GM19193 (cell line): Measurements from ENCODE around the gene RPTOR.

Experiments used
- POLR2A ChIP-seq: IDR thresholded peaks from 4 replicates; pipeline ENCODE4 v1.6.1; 2011; ENCODE audit not compliant: insufficient read depth, insufficient read length; ENCODE audit errors: extremely low read depth

Gene RPTOR

GRCh38 chr17:80981929-80982425 lies 437.3 kb downstream of the RPTOR start:
- no peak for TF ChIP-seq POLR2A

DNA sequence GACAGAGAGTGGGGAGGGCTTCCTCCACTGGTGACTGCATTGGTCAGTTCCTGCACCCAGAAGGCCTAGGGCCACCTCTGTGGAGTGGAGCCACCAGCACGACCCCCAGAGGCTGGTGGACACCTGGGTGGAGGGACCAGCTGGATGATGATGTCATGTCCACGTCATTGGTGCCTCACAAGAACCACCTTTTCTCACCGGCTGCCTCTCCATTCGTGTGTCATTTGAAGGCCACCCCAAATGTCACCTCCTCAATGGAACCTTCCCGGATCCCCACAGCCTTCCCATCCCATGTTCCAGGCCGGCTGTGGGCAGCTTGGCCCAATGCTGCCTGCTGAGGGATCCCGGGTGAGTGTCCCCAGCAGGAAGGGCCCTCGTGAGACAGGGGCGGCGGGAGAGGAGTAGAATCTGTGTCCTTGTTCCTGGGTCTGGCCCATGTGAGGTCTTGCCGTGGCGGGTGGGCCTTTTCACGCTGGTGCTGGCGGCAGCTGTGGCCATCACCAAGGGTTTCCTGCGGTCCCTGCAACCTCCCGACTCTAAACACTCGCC lies 437.9 kb downstream of the RPTOR start:
- TF ChIP-seq POLR2A: no peak

GRCh38 chr17:80983545-80983944 lies 438.9 kb downstream of the RPTOR start:
- no peak for TF ChIP-seq POLR2A

GRCh38 chr17:80984749-80985148 lies 440.1 kb downstream of the RPTOR start:
- TF ChIP-seq POLR2A: no peak

DNA sequence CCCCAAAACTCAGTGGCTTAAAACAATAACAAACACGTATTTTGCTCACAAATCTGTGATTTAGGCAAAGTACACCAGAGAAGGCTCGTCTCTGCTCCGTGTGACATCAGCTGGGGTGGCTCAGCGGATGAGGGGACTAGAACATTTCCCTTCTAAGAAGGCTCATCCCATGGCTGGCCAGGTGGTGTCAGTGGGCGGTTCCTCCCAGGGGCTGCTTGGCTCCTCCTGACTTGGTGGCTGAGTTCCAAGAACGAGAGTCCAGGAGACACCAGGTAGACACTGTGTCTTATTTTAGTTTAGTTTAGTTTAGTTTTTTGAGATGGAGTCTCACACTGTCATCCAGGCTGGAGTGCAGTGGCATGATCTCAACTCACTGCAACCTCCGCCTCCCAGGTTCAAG lies 441.4 kb downstream of the RPTOR start:
- no peak for TF ChIP-seq POLR2A

DNA sequence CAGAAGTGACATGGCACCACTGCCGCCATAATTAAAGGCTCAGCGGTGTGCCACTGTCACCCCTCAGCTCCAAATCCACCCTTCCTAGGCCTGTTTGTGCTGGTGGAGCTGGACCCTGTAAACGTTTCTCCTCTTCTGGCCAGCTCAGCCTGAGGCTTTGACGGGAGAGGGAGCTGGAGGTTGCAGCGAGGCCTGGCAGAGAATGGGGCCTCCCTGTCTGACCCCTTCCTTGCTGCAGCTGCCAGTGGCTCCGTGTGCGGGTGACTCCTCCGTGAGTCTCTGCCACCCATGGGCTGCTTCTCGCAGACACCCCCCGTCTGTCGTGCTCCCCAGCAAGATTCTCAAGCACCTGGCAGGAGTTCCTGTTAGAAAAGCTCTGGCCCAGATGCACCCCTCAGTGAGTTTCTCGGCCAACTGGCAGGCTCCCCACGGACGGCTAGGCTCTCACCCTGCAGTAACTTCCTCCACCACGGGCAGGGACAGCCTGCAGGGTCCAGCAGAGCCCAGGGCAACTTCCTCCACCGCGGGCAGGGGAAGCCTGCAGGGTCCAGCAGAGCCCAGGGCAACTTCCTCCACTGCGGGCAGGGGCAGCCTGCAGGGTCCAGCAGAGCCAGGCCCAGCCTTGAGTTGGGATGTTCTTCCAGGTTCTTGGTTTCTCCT lies 442.3 kb downstream of the RPTOR start:
- TF ChIP-seq POLR2A: no peak

- no peak for TF ChIP-seq POLR2A
These were observed 443.4 kb downstream of the RPTOR start for GRCh38 chr17:80987941-80988461.

DNA sequence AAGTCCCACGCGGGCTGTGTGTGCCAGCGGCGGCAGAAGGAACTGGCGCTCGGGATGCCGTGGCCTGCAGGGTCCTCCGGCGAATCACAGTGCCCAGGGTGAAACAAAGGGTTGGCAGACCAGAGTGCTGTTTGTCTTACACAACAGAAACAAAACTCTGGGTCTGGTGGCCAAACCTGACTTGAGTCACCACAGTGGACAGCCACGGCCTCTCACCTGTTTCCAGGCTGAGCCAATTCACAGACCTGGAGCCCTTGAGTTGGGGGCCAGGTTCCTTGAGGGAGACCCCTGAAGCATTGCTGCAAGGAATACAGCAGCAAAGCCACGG lies 444.9 kb downstream of the RPTOR start:
- TF ChIP-seq POLR2A: no peak

GRCh38 chr17:80990921-80991644 lies 446.4 kb downstream of the RPTOR start:
- no peak for TF ChIP-seq POLR2A

DNA sequence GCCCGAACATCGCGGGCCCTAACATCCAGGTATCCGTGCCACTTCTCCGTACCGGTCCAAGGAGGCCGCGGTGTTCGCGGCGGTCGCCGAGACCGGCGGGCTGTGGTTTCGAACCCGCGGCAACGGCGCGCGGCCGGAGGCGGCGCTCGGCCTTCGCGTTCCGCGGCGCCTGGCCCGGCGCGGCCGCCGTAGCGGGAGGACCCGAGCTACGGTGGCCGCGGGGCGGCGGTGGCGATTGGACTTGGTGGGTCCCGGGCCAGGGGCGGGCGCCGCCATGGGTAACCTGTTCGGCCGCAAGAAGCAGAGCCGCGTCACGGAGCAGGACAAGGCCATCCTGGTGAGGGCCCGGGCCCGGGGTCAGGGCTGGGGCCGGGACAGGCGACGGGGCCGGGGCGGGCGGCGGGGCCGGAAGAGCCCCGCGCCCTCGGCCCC lies 447.0 kb downstream of the RPTOR start, which contains the start of gene CHMP6:
Gene CHMP6, plus strand, starts transcription at position 197 of the 432 bp plus-strand sequence. Its CDS starts 78 bp downstream, at position 275.
- peak; percentile 62 for TF ChIP-seq POLR2A

DNA sequence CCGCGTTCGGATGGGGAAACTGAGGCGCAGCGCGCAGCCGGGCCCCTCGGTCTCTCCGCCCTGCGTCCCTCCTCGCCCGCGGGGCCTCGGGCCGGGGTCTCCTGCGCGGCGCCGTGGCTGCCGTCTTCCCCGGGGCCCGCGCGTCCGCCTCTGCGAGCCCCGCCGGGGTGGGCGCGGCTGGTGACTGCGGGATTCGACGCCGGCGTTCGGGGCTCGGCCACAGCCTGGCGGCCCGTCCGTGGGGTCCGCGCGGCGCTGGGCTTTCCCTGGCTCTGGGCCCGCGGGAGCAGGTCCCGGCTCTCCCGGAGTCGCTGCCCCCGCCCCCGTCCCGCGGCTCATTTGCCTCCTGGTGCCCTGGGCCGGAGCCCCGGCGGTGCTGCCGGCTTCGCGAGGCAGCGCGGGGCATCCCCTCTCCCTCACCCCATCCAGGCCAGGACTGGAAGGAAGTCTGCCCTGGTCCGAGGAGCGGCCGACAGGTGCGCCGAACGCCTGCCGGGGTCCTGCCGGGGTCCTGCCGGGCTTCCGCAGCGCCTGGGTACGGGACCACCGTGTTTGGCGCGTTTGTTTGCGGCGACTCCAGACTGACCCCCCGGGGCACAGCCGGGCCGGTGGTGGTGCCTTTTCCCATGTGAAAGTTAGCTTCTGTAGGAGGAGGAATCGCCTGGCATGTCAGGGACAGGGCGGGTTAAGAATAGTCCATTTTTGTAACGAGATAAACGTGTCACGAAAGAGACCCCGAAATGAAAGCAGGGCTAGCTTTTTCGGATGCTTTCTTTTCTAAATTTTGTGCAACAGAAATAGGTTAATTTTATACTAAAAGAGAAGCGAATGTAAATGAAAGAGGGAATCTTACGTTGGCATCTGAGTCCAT lies 447.7 kb downstream of the RPTOR start:
- TF ChIP-seq POLR2A: no peak

DNA sequence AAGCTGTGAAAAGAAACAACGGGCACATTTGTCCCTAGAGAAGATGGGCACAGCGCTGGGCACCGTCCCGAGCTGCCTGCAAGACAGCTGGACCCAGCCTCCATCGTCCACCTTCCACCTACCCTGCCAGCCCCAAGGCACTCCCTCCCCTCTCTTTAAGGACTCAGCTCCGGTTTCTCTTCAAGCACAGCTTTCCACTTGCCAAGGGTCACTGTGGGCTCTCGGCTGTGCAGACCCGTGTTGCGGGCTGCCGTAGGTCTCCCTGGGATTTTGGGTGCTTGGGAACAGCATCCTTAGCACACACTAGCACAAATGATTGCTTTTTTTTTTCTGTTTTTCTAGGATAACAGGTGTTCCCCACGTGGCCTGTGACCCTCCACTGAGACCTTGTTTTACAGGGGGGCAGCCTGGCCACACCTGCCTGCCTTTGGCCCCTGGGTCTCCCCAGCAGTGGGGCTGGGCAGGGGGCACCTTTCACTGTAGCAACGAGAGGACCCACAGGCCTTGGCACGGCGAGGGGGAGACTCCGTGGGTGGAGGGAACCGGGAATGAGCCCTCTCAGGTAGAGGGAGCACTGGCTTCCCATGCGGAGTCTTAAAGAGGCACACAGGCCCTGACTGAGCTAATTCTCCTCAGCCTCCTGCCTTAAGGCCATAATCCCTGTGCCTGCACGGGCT lies 448.4 kb downstream of the RPTOR start:
- no peak for TF ChIP-seq POLR2A

DNA sequence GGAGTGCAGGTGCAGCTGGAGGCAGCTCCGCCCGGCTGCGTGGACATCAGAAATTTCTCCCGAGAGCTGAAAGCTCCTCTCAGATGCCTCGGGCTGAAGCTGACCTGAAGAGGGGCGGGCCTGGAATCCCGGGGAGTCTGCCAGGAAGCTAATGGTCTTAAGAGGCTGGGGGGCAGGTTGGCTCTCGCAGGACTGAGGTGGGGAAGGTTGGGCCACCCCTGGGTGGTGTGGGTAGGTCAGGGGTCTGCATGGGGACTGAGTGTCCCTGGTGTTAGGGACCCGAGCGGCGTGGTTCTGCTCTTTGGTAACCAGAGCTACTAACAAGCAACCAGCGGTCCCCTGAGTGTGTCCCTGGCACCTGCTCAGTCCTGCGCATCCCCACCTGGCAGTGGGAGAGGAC lies 450.5 kb downstream of the RPTOR start:
- TF ChIP-seq POLR2A: no peak
